Esophagus squamous epithelium (tissue), 4 donors: ENCODE results near the gene MXD4.

Experiments used
- POLR2A ChIP-seq, 4 donors: fragments of 450-650 bp; IDR thresholded peaks; one replicate each; pipeline ENCODE4 v1.6.1; 2017; ENCODE audit warnings: antibody characterized with exemption in 4 of 4, mild to moderate bottlenecking in 4 of 4, moderate library complexity in 3 of 4
- TF ChIP-seq, protein P1 (sequence below), 6 experiments: fragments of 450-650 bp in 4 of 6; fragments of 200-600 bp in 2 of 6; sonication (generic) in 2 of 6; IDR thresholded peaks; one replicate each; pipeline ENCODE4 v1.5.1; 2016 to 2019; ENCODE audit warnings: antibody characterized with exemption in 6 of 6, mild to moderate bottlenecking in 4 of 6, moderate library complexity in 4 of 6

- TF ChIP-seq, protein P1, sequence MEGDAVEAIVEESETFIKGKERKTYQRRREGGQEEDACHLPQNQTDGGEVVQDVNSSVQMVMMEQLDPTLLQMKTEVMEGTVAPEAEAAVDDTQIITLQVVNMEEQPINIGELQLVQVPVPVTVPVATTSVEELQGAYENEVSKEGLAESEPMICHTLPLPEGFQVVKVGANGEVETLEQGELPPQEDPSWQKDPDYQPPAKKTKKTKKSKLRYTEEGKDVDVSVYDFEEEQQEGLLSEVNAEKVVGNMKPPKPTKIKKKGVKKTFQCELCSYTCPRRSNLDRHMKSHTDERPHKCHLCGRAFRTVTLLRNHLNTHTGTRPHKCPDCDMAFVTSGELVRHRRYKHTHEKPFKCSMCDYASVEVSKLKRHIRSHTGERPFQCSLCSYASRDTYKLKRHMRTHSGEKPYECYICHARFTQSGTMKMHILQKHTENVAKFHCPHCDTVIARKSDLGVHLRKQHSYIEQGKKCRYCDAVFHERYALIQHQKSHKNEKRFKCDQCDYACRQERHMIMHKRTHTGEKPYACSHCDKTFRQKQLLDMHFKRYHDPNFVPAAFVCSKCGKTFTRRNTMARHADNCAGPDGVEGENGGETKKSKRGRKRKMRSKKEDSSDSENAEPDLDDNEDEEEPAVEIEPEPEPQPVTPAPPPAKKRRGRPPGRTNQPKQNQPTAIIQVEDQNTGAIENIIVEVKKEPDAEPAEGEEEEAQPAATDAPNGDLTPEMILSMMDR (IDR thresholded peaks at IDR 0.05): no peak
- TF ChIP-seq POLR2A (IDR thresholded peaks at IDR 0.05): no peak
Observed at GRCh38 chr4:2251795-2252529, 9.9 kb downstream of the MXD4 start.
